GM12873 (cell line): ENCODE data around the gene PCGF3.

ENCODE experiments used
- CTCF ChIP-seq: IDR thresholded peaks from 2 replicates; pipeline ENCODE4 v1.5.1; 2012; ENCODE audit warnings: low read depth, mild to moderate bottlenecking, moderate library complexity, low read length, control low read depth; ENCODE audit not compliant: insufficient read depth; ENCODE audit errors: missing control alignments

PCGF3 gene

GRCh38 chr4:790466-790820 lies 84.8 kb downstream of the PCGF3 start:
- TF ChIP-seq CTCF, result no peak

DNA sequence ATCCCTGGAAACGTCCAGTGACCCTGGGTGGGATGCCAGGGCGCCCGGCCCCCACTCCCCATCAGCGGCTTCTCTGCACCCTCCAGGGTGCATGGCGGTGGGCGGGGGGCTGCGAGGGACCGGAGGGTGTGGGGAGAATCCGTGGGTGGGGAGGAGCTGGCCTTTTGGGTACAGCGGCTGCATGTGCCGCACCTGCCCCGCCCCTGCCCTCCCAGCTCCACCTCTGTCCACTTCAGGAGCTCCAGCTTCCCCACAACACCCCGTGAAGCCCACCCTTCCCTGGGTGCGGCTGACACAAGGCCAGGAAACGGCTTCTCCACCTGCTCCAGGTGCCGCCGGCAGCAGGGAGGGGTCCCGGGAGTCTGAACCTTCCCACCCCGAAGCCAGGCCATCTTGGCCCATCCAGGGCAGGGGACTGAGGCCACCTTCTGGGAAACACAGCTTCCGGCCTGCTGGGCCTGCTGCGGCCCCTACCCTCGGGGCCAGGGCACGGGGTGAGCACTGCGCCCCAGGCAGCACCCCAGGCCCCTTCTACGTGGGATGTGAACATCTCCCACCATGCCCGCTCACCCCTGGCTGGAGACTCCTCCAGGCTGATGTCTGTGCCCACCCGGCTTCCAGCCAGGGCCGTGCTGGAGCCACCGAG lies 85.7 kb downstream of the PCGF3 start:
- no peak for TF ChIP-seq CTCF

DNA sequence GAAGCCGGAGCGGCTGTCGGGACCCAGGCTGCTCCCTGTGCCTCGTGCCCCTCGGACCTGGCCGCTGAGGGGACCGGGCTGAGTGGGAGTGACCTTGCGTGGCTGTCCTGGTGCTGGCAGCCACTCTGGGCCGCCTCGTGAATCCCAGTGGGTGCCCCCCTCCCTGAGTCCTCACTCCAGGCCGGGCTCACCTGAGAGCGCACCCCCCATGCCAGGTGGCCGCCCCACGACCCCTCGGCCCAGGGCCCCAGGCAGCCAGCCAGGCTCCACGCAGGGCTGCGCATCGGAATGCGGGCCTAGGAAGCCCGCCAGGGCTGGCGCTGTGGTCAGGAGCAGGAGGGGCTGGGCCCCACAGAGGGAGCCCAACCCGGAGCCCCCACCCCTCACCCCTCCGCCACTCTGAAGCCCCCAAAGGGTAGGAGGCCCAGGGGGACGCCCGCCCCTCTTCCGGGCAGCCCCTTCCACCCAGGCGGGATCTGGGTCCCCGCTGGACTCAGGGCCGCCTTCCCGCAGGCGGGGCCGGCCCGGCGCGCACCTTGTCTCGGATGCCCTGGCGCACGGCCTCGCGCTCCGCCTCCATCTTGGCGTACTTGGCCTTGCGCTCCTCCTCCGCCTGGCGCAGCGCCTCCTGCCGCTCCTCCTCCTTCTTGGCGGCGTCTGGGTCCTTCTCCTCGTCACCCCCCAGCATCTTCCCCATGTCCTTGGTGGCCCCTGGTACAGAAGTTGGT lies 86.4 kb downstream of the PCGF3 start:
- TF ChIP-seq CTCF, result peak; percentile 13

DNA sequence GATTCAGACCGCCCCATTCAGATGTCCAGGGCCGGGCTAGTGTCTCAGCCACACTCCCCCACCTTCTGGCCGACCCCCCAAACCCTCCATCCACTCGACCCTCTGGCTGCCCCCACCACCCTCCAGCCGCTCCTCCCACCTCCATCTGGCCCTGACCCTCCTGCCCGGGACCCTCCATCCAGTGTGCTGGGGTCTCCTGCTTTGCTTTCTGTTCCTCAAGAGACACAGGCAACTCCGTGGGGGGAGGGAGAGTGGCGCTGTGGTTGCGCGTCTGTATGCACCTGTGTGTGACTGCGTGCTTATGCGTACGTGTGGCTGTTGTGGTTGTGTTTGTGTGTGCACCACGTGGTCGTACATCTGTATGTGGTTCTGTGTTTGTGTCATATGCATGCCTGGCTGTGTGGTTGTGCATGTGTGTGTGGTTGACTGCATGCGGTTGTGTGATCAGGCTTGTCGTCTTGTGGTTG lies 87.0 kb downstream of the PCGF3 start:
- no peak for TF ChIP-seq CTCF

DNA sequence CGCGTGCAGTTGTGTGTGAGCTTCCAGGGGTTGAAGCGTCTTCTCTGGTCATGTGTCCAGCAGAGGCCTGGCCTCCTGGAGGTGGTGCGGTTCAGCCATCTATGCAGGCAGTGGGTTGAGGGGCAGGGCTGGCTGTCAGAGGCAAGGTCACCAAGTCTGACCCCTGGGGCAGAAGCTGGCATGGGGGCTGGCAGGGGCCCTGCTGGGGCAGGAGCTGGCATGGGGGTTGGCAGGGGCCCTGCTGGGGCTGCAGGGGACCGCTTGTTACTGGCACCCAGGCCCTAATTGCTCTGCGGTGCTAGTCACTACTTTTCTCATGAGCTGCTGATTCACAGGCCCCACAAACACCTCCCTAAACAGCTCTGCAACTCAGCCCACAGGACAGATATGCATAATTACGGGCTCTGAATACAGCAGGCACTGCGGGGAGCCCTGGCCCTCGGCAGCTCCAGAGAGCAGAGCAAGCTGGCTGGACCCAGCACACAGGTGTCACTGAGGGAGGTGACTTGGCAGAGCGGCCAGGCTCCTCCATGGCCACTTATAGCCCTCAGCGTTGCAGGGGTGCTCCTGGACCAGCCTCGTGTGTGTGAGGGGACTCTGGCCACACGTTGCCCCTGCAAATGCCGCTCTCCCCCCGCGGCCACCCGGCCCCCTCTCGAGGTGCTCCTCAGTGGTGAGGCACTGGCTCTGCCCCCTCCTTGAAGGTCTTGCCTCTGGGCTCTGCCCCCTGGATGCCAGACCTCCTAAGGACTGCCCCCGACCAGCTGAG lies 87.6 kb downstream of the PCGF3 start:
- no peak for TF ChIP-seq CTCF

GRCh38 chr4:793941-794621 lies 88.4 kb downstream of the PCGF3 start:
- no peak for TF ChIP-seq CTCF
